IPS-11a (cell line): Measurements from ENCODE around the gene CLDN24.

Experiments used
- H3K4me3 ChIP-seq: one replicate; pipeline ENCODE4 v1.5.1; 2013; ENCODE audit warnings: low read depth, low read length, control low read depth

The CLDN24 gene

GRCh38 chr4:183286590-183287308 is 35.5 kb downstream of the CLDN24 start:
- no peak overlapping the region for H3K4me3 ChIP-seq

- H3K4me3 ChIP-seq, result no peak overlapping the region
These were observed 36.3 kb downstream of the CLDN24 start for GRCh38 chr4:183285886-183286285.

DNA sequence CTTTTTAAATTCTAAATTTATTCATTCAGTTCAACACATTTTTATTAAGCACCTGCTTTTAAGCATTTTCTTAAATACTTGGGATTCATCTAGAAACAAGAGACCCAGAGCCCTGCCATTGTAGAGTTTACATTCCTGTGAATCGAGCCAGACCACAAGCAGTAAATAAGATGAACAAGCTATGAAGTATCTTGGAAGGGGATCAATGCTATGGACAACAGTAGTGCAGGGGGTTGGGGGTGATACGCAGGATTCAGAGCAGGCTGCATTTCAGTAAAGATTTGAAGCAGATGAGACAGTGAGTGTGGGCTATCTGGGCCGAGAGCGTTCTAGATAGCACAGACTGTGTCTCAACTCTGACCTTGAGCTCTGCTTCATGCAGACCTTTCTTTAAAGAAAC is 37.3 kb downstream of the CLDN24 start:
- no peak overlapping the region for H3K4me3 ChIP-seq

GRCh38 chr4:183284258-183284785 is 37.9 kb downstream of the CLDN24 start:
- no peak overlapping the region for H3K4me3 ChIP-seq

DNA sequence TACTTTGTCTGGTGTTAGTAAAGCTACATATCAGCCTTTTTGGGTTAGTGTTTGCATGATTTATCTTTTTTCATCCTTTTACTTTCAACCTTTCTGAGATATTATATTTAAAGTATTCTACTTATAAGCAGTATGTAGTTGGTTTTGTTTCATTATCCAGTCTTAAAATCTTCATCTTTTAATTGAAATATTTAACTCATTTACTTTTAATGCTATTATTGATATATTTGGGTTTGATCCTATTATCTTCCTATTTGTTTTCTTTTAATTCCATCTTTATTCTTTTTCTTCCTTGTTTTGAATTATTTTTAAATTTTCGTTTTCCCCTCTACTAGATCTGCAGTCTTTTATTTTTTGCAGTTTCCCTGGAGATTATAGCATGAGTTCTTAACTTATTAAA is 46.1 kb downstream of the CLDN24 start:
- no peak overlapping the region for H3K4me3 ChIP-seq

DNA sequence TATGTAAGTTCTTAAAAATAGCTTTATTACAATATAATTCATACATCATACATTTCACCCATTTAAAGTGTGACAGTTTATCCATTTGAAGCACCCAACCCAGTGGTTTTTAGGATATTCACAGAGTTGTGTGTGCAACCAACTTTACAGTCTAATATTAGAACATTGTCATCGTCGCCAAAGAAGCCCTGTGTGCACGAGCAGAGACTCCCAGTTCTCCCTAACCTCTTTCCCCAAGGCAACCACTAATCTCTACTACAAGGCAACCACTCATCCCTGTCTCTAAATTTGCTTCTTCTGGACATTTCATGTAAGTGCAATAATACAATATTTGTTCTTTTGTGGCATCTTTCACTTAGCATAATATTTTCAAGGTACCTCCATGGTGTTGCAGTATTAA is 49.8 kb downstream of the CLDN24 start:
- no peak overlapping the region for H3K4me3 ChIP-seq
